OCI-LY1 (cell line): Measurements from ENCODE around the gene CALM3.

Source experiments
- H2AFZ ChIP-seq: fragments of 200-600 bp; sonication (generic), shearing (Covaris generic); 2 replicates; pipeline ENCODE4 v1.6.0; 2014; ENCODE audit warnings: antibody characterized with exemption, mild to moderate bottlenecking, low read length
- H3F3A ChIP-seq: fragments of 200-600 bp; sonication (generic), shearing (Covaris generic); 2 replicates; pipeline ENCODE4 v1.6.0; 2014; ENCODE audit warnings: mild to moderate bottlenecking, antibody characterized with exemption, low read length, moderate library complexity; ENCODE audit not compliant: insufficient read depth
- H3K27ac ChIP-seq: fragments of 200-600 bp; sonication (generic); 2 replicates; pipeline ENCODE4 v1.5.1; 2014; ENCODE audit warnings: low read length, mixed run types, mild to moderate bottlenecking, low read depth; ENCODE audit not compliant: poor library complexity, severe bottlenecking
- H3K27me3 ChIP-seq: fragments of 200-600 bp; sonication (generic); 2 replicates; pipeline ENCODE4 v1.6.0; 2014; ENCODE audit warnings: antibody characterized with exemption, mild to moderate bottlenecking, low read length, moderate library complexity; ENCODE audit not compliant: insufficient read depth
- H3K36me3 ChIP-seq: fragments of 200-600 bp; sonication (generic); 2 replicates; pipeline ENCODE4 v1.6.1; 2014; ENCODE audit warnings: mild to moderate bottlenecking, antibody characterized with exemption, low read length, moderate library complexity, mixed read lengths; ENCODE audit not compliant: insufficient read depth
- H3K4me1 ChIP-seq: fragments of 200-600 bp; sonication (generic); 2 replicates; pipeline ENCODE4 v1.5.1; 2014; ENCODE audit warnings: mild to moderate bottlenecking, low read length, moderate library complexity; ENCODE audit not compliant: insufficient read depth, severe bottlenecking
- H3K4me2 ChIP-seq: fragments of 200-600 bp; sonication (generic), shearing (Covaris generic); 2 replicates; pipeline ENCODE4 v1.6.1; 2014; ENCODE audit warnings: low read length
- H3K4me3 ChIP-seq: fragments of 200-600 bp; sonication (generic); 2 replicates; pipeline ENCODE4 v1.5.1; 2014; ENCODE audit warnings: low read length, low read depth, mild to moderate bottlenecking, mixed read lengths; ENCODE audit not compliant: poor library complexity, severe bottlenecking
- H3K79me2 ChIP-seq: fragments of 200-600 bp; shearing (Covaris generic); 2 replicates; pipeline ENCODE4 v1.6.1; 2016; ENCODE audit warnings: mixed run types, low read length, mixed read lengths; ENCODE audit not compliant: insufficient read depth
- H3K9ac ChIP-seq: fragments of 200-600 bp; sonication (generic), shearing (Covaris generic); 2 replicates; pipeline ENCODE4 v1.6.1; 2014; ENCODE audit warnings: mild to moderate bottlenecking, low read length, mixed read lengths
- H3K9me2 ChIP-seq: fragments of 200-600 bp; sonication (generic), shearing (Covaris generic); 2 replicates; pipeline ENCODE4 v1.6.1; 2014; ENCODE audit warnings: low read depth, mild to moderate bottlenecking, low read length, mixed read lengths
- H3K9me3 ChIP-seq: fragments of 200-600 bp; shearing (Covaris generic); 2 replicates; pipeline ENCODE4 v1.6.1; 2014; ENCODE audit warnings: low read length, mixed read lengths
- H4K20me1 ChIP-seq: fragments of 200-600 bp; sonication (generic), shearing (Covaris generic); 2 replicates; pipeline ENCODE4 v1.6.0; 2016; ENCODE audit warnings: mild to moderate bottlenecking, low read length; ENCODE audit not compliant: insufficient read depth
- CTCF ChIP-seq: fragments of 200-600 bp; sonication (generic), shearing (Covaris generic); IDR thresholded peaks from 2 replicates; pipeline ENCODE4 v1.5.1; 2017; ENCODE audit warnings: mild to moderate bottlenecking, antibody characterized with exemption, low read length, moderate library complexity, mixed read lengths
- EZH2 ChIP-seq: fragments of 200-600 bp; sonication (generic), shearing (Covaris generic); IDR thresholded peaks from 2 replicates; pipeline ENCODE4 v1.8.0; 2017; ENCODE audit warnings: borderline replicate concordance, mixed run types, mild to moderate bottlenecking, antibody characterized with exemption, low read length, moderate library complexity, mixed read lengths

CALM3 gene

GRCh38 chr19:46574533-46574932 lies 26.6 kb upstream of the CALM3 start:
- H3K4me1 ChIP-seq: no peaks in the 10 kb centered on the region
- H3K79me2 ChIP-seq: no peaks in the 10 kb centered on the region
- no peak overlapping the region for H3K4me2 ChIP-seq
- H3F3A ChIP-seq: no peaks in the 10 kb centered on the region
- H3K4me3 ChIP-seq: no peak overlapping the region
- no peaks in the 10 kb centered on the region for H3K9me2 ChIP-seq
- H3K27me3 ChIP-seq: no peaks in the 10 kb centered on the region
- H2AFZ ChIP-seq: no peak overlapping the region
- H3K36me3 ChIP-seq: no peaks in the 10 kb centered on the region; the same call in 1 of the 2 replicates
- H3K27ac ChIP-seq: no peak overlapping the region
- no peaks in the 10 kb centered on the region for H3K9me3 ChIP-seq
- no peaks in the 10 kb centered on the region for H4K20me1 ChIP-seq
- TF ChIP-seq CTCF: no peak
- no peak for TF ChIP-seq EZH2
- no peak overlapping the region for H3K9ac ChIP-seq

GRCh38 chr19:46578450-46578849 lies 22.7 kb upstream of the CALM3 start:
- Histone ChIP-seq H3K4me2 (no peak overlapping the region), H3K4me3 (no peak overlapping the region), H3K79me2 (no peaks in the 10 kb centered on the region), H4K20me1 (no peaks in the 10 kb centered on the region), H3K27ac (no peak overlapping the region), H3K36me3 (no peaks in the 10 kb centered on the region; the same call in 1 of the 2 replicates), H3K9me3 (no peaks in the 10 kb centered on the region), H3K9me2 (no peaks in the 10 kb centered on the region), H3K4me1 (no peaks in the 10 kb centered on the region), H3F3A (no peaks in the 10 kb centered on the region), H3K27me3 (no peaks in the 10 kb centered on the region), H3K9ac (no peak overlapping the region), H2AFZ (no peak overlapping the region)
- TF ChIP-seq EZH2: no peak
- no peak for TF ChIP-seq CTCF

- Histone ChIP-seq H4K20me1 (no peaks in the 10 kb centered on the region), H3K9ac (no peak overlapping the region), H2AFZ (no peak overlapping the region), H3K27me3 (no peaks in the 10 kb centered on the region), H3K9me2 (no peaks in the 10 kb centered on the region), H3K36me3 (no peaks in the 10 kb centered on the region; the same call in 1 of the 2 replicates), H3K4me3 (no peak overlapping the region), H3K9me3 (no peaks in the 10 kb centered on the region), H3K4me1 (no peaks in the 10 kb centered on the region), H3F3A (no peaks in the 10 kb centered on the region), H3K79me2 (no peaks in the 10 kb centered on the region), H3K4me2 (no peak overlapping the region), H3K27ac (no peak overlapping the region)
- TF ChIP-seq EZH2 (no peak), CTCF (peak; percentile 89)
Measured at GRCh38 chr19:46579361-46579879, 21.7 kb upstream of the CALM3 start.
